GM12873 (cell line): Measurements from ENCODE around the gene SLC4A8.

Source experiments
- TF ChIP-seq, protein P1 (sequence below): IDR thresholded peaks from 2 replicates; pipeline ENCODE4 v1.5.1; 2012; ENCODE audit warnings: low read depth, mild to moderate bottlenecking, moderate library complexity, low read length, control low read depth; ENCODE audit not compliant: insufficient read depth; ENCODE audit errors: missing control alignments

Gene SLC4A8

GRCh38 chr12:51488281-51488680, 63.6 kb downstream of the SLC4A8 start:
- TF ChIP-seq, protein P1, sequence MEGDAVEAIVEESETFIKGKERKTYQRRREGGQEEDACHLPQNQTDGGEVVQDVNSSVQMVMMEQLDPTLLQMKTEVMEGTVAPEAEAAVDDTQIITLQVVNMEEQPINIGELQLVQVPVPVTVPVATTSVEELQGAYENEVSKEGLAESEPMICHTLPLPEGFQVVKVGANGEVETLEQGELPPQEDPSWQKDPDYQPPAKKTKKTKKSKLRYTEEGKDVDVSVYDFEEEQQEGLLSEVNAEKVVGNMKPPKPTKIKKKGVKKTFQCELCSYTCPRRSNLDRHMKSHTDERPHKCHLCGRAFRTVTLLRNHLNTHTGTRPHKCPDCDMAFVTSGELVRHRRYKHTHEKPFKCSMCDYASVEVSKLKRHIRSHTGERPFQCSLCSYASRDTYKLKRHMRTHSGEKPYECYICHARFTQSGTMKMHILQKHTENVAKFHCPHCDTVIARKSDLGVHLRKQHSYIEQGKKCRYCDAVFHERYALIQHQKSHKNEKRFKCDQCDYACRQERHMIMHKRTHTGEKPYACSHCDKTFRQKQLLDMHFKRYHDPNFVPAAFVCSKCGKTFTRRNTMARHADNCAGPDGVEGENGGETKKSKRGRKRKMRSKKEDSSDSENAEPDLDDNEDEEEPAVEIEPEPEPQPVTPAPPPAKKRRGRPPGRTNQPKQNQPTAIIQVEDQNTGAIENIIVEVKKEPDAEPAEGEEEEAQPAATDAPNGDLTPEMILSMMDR = no peak

GRCh38 chr12:51493281-51493680, 68.7 kb downstream of the SLC4A8 start:
- TF ChIP-seq, protein P1 = no peak

GRCh38 chr12:51496895-51497294, 72.3 kb downstream of the SLC4A8 start:
- TF ChIP-seq, protein P1 = no peak

GRCh38 chr12:51504851-51505250, 80.2 kb downstream of the SLC4A8 start:
- TF ChIP-seq, protein P1 = no peak

GRCh38 chr12:51505360-51506105, 80.9 kb downstream of the SLC4A8 start:
- TF ChIP-seq, protein P1 = no peak

DNA sequence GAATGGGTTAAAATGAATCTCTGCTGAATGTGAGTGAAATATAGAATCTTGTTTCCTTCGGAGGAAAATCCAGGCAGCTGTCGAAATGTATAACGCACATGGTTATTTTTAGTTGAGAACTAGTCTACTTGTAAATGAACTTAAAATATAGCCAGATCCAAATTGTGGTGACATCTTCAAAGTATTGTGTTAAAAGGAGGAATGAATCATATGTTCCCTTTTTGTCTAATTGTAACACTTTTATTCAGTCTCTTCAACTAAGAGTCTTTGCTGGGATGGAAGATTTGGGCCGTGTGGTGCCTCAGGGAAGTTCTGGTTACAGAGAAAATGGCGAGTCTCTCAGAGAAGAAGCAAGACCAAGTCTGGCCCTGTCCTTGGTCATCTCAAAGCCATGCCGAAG, 82.5 kb downstream of the SLC4A8 start:
- TF ChIP-seq, protein P1 = no peak

DNA sequence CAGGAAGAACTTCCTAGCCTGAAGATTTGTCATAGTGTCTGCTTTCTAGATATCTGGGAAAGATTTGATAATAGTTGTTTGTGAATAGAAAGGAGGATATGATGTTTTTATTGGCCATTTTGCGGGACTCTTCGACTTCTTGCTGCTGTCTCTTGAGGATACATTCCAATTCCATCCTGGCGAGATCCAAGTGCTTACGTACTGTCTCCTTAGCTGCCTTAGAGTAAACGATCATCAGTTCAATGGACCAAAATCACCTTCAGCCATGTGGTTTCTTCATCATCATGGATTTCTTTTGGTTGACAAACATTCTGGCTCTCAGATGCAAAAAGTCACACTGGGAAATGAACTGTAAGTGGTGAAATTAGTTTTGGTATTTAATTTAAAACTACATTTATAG, 83.7 kb downstream of the SLC4A8 start:
- TF ChIP-seq, protein P1 = no peak
